H1 (cell line): ENCODE measurements around the gene INAFM2. TPM values are rescaled to one million over a fixed set of nuclear protein-coding genes. Genes with fewer than 3 reads are reported as not detected.

Source experiments
- CTCF ChIA-PET: fragments of 300-600 bp; sonication (Branson Sonifier 250); formaldehyde crosslinking; loops from one replicate; lab custom pipeline; 2021; ENCODE audit not compliant: partially characterized antibody; lab: Charles Lee
- POLR2A ChIA-PET: fragments of 300-600 bp; sonication (Branson Sonifier 250); formaldehyde crosslinking; loops from one replicate; lab custom pipeline; 2021; ENCODE audit warnings: inconsistent platforms; ENCODE audit not compliant: partially characterized antibody; lab: Charles Lee
- DNase-seq, 2 experiments: peaks; one replicate each; pipeline versions ENCODE4 v3.0.0 to v3.0.0-alpha.2; 2010 to 2022; ENCODE audit warnings: low spot score in 2 of 2, low read depth in 1 of 2, mixed read lengths in 1 of 2
- FAIRE-seq: peaks from 2 replicates; lab custom pipeline; 2011; peaks lifted over from hg19 to GRCh38; lab: Jason Lieb, UNC
- H2AFZ ChIP-seq: 2 replicates; pipeline ENCODE4 v1.8.1; 2012; ENCODE audit warnings: low read length, inconsistent platforms
- H2AK5ac ChIP-seq: 2 replicates; pipeline ENCODE4 v1.6.1; 2013; ENCODE audit warnings: low read depth, low read length
- H2BK120ac ChIP-seq: replicated peaks from 2 replicates; pipeline ENCODE3; 2013; ENCODE audit warnings: low read depth, low read length, inconsistent platforms
- H2BK12ac ChIP-seq: 2 replicates; pipeline ENCODE4 v1.6.1; 2013; ENCODE audit warnings: low read depth, low read length
- H2BK15ac ChIP-seq: 2 replicates; pipeline ENCODE4 v1.6.1; 2013; ENCODE audit warnings: low read length
- H2BK20ac ChIP-seq: 2 replicates; pipeline ENCODE4 v1.6.1; 2013; ENCODE audit warnings: low read length
- H2BK5ac ChIP-seq: 2 replicates; pipeline ENCODE4 v1.6.1; 2013; ENCODE audit warnings: low read depth, low read length
- H3K14ac ChIP-seq: 2 replicates; pipeline ENCODE4 v1.6.1; 2013; ENCODE audit warnings: inconsistent platforms; ENCODE audit not compliant: insufficient read length
- H3K18ac ChIP-seq: 2 replicates; pipeline ENCODE4 v1.6.1; 2013; ENCODE audit warnings: low read length; ENCODE audit errors: extremely low read depth
- H3K23ac ChIP-seq: 2 replicates; pipeline ENCODE4 v1.6.1; 2013; ENCODE audit warnings: inconsistent platforms; ENCODE audit not compliant: insufficient read length
- H3K23me2 ChIP-seq: 2 replicates; pipeline ENCODE4 v1.6.1; 2013; ENCODE audit warnings: low read depth, low read length
- H3K27ac ChIP-seq: 2 replicates; pipeline ENCODE4 v1.6.1; 2011; ENCODE audit warnings: low read depth, low read length, inconsistent platforms
- H3K27me3 ChIP-seq, 4 experiments: replicated peaks in 1 of 4; 1 replicate in 1 of 4; 2 replicates in 3 of 4; pipeline versions ENCODE4 v1.6.1 to v1.8.1; 2011 to 2013; ENCODE audit warnings: low read length in 3 of 4, mild to moderate bottlenecking in 3 of 4, inconsistent platforms in 2 of 4, mixed read lengths in 2 of 4, moderate library complexity in 1 of 4; ENCODE audit not compliant: control insufficient read depth in 3 of 4, insufficient read depth in 3 of 4; ENCODE audit errors: extremely low read depth in 1 of 4
- H3K36me3 ChIP-seq, 4 experiments: 2 replicates each; pipeline versions ENCODE4 v1.6.1 to v1.8.1; 2011 to 2013; ENCODE audit warnings: mild to moderate bottlenecking in 4 of 4, low read length in 3 of 4, moderate library complexity in 2 of 4, control low read depth in 1 of 4, inconsistent platforms in 1 of 4; ENCODE audit not compliant: insufficient read depth in 4 of 4, control insufficient read depth in 2 of 4
- H3K4ac ChIP-seq: replicated peaks from 2 replicates; pipeline ENCODE3; 2013; ENCODE audit warnings: low read length, low read depth, mixed read lengths, inconsistent platforms; ENCODE audit not compliant: insufficient read length
- H3K4me1 ChIP-seq, 4 experiments: replicated peaks in 1 of 4; 1 replicate in 1 of 4; 2 replicates in 3 of 4; pipeline versions ENCODE4 v1.6.1 to v1.8.1; 2011 to 2013; ENCODE audit warnings: low read length in 3 of 4, inconsistent platforms in 2 of 4, mixed read lengths in 1 of 4; ENCODE audit not compliant: insufficient read depth in 4 of 4, control insufficient read depth in 3 of 4
- H3K4me2 ChIP-seq, 2 experiments: 2 replicates each; pipeline versions ENCODE4 v1.6.1 to v1.8.1; 2011 to 2013; ENCODE audit warnings: low read depth in 2 of 2, low read length in 2 of 2, control low read depth in 1 of 2, inconsistent platforms in 1 of 2, mild to moderate bottlenecking in 1 of 2; ENCODE audit not compliant: insufficient read depth in 1 of 2
- H3K4me3 ChIP-seq, 4 experiments: fragments of 200-600, 300-600 bp in 1 of 4; sonication (generic), shearing (Covaris generic), sonication (Bioruptor Twin) in 1 of 4; 2 replicates each; pipeline versions ENCODE4 v1.5.1 to v1.8.1; 2011 to 2016; ENCODE audit warnings: low read length in 4 of 4, low read depth in 3 of 4, control low read depth in 2 of 4, inconsistent platforms in 2 of 4, mild to moderate bottlenecking in 2 of 4, mixed read lengths in 1 of 4, moderate library complexity in 1 of 4; ENCODE audit not compliant: insufficient read depth in 2 of 4; ENCODE audit errors: extremely low read depth in 1 of 4
- H3K56ac ChIP-seq: replicated peaks from 2 replicates; pipeline ENCODE3; 2013; ENCODE audit warnings: low read depth, mild to moderate bottlenecking, mixed read lengths, low read length, inconsistent platforms; ENCODE audit not compliant: insufficient read length
- H3K79me1 ChIP-seq: 2 replicates; pipeline ENCODE4 v1.6.1; 2013; ENCODE audit warnings: low read depth, low read length, control low read depth
- H3K79me2 ChIP-seq, 2 experiments: 2 replicates each; pipeline versions ENCODE4 v1.6.1 to v1.8.1; 2012 to 2013; ENCODE audit warnings: low read length in 2 of 2, mild to moderate bottlenecking in 2 of 2, inconsistent platforms in 1 of 2; ENCODE audit not compliant: insufficient read depth in 2 of 2, control insufficient read depth in 1 of 2
- H3K9ac ChIP-seq, 4 experiments: replicated peaks in 1 of 4; 1 replicate in 1 of 4; 2 replicates in 3 of 4; pipeline versions ENCODE4 v1.6.1 to v1.8.1; 2011 to 2013; ENCODE audit warnings: low read depth in 3 of 4, low read length in 3 of 4, control low read depth in 2 of 4, mild to moderate bottlenecking in 2 of 4, moderate library complexity in 2 of 4, inconsistent platforms in 1 of 4; ENCODE audit errors: extremely low read depth in 1 of 4
- H3K9me3 ChIP-seq, 2 experiments: 2 replicates each; pipeline versions ENCODE4 v1.6.1 to v1.8.1; 2012 to 2013; ENCODE audit warnings: mild to moderate bottlenecking in 2 of 2, moderate library complexity in 2 of 2, control low read depth in 1 of 2, inconsistent platforms in 1 of 2, low read depth in 1 of 2, low read length in 1 of 2, mixed read lengths in 1 of 2; ENCODE audit not compliant: insufficient read depth in 2 of 2
- H4K20me1 ChIP-seq, 2 experiments: replicated peaks in 1 of 2; 2 replicates each; pipeline versions ENCODE3 to v1.8.1; 2011 to 2013; ENCODE audit warnings: inconsistent platforms in 2 of 2, low read length in 2 of 2, mild to moderate bottlenecking in 1 of 2; ENCODE audit not compliant: insufficient read depth in 2 of 2, control insufficient read depth in 1 of 2
- H4K5ac ChIP-seq: 2 replicates; pipeline ENCODE4 v1.6.1; 2013; ENCODE audit warnings: low read length, low read depth, mixed read lengths, inconsistent platforms; ENCODE audit not compliant: insufficient read length
- H4K8ac ChIP-seq: 2 replicates; pipeline ENCODE4 v1.8.0; 2013; ENCODE audit warnings: mild to moderate bottlenecking, moderate library complexity, low read length, inconsistent platforms; ENCODE audit not compliant: insufficient read depth; ENCODE audit errors: extremely low read depth
- H4K91ac ChIP-seq: replicated peaks from 2 replicates; pipeline ENCODE3; 2013; ENCODE audit warnings: low read length, mixed read lengths, inconsistent platforms; ENCODE audit not compliant: insufficient read length
- ASH2L ChIP-seq: fragments of 200-600, 300-600 bp; sonication (generic); IDR thresholded peaks from one replicate; pipeline ENCODE4 v1.7.1; 2017; ENCODE audit warnings: low read length
- ATF2 ChIP-seq: IDR thresholded peaks from 2 replicates; pipeline ENCODE4 v1.6.1; 2012; ENCODE audit warnings: low read length, inconsistent platforms
- FOSL1 ChIP-seq: IDR thresholded peaks from 2 replicates; pipeline ENCODE4 v1.6.1; 2011; ENCODE audit warnings: mild to moderate bottlenecking, low read depth, low read length, moderate library complexity; ENCODE audit not compliant: insufficient read depth
- GABPA ChIP-seq: IDR thresholded peaks from 2 replicates; pipeline ENCODE4 v1.6.1; 2011; ENCODE audit warnings: mild to moderate bottlenecking, low read length, moderate library complexity, borderline replicate concordance; ENCODE audit not compliant: insufficient read depth
- KDM4A ChIP-seq: IDR thresholded peaks from one replicate; pipeline ENCODE4 v1.7.1; 2012; ENCODE audit warnings: low read depth, mild to moderate bottlenecking, moderate library complexity, low read length, inconsistent platforms; ENCODE audit not compliant: severe bottlenecking
- POU5F1 ChIP-seq: IDR thresholded peaks from 2 replicates; pipeline ENCODE4 v1.6.1; 2011; ENCODE audit warnings: low read depth, mild to moderate bottlenecking, low read length, moderate library complexity
- SUZ12 ChIP-seq: fragments of 200-600 bp; sonication (generic); IDR thresholded peaks from 2 replicates; pipeline ENCODE4 v1.6.1; 2012; ENCODE audit warnings: mild to moderate bottlenecking, inconsistent platforms, low read length, moderate library complexity, mixed read lengths
- WGBS, 2 experiments: shearing (Covaris generic) in 1 of 2; methylation state at CpG; one replicate each; pipeline versions ENCODE4 v1.1.6 to v1.1.7; 2013 to 2015; ENCODE audit warnings: low lambda C conversion rate in 2 of 2, mixed read lengths in 2 of 2, inconsistent platforms in 1 of 2, low coverage in 1 of 2, missing lambda C conversion rate in 1 of 2; ENCODE audit not compliant: insufficient replicate concordance in 2 of 2, insufficient coverage in 1 of 2, insufficient read length in 1 of 2; ENCODE audit errors: extremely low coverage in 1 of 2, missing lambda C conversion rate in 1 of 2; 5-methylcytosine and 5-hydroxymethylcytosine counted together
- polyA plus RNA-seq, 7 experiments: library from polyadenylated mRNA; depleted of rRNA in 3 of 7; stranded (reverse) in 5 of 7; unstranded in 2 of 7; fragments of >200 nt in 5 of 7; fragments of 200-250 nt in 2 of 7; gene quantifications; 1 replicate in 5 of 7; 2 replicates in 1 of 7; 4 replicates in 1 of 7; pipeline versions ENCODE4 v1.2.1 to v1.2.3, GENCODE V29; 2011 to 2013; ENCODE audit warnings: missing spikeins in 2 of 7, mixed read lengths in 2 of 7
- total RNA-seq: library from RNA; stranded (reverse); fragmentation: NEBNext Ultra II Directional; extraction: Animal tissue kit (Norgen Biotek cat#: 25700); gene quantifications from 2 replicates; pipeline ENCODE4 v1.2.1, GENCODE V29; 2021
- TF ChIP-seq, protein P1 (sequence below), 3 experiments: IDR thresholded peaks; 1 replicate in 2 of 3; 2 replicates in 1 of 3; pipeline versions ENCODE4 v1.5.1 to v1.6.1; 2011; ENCODE audit warnings: low read length in 3 of 3, mild to moderate bottlenecking in 3 of 3, inconsistent platforms in 2 of 3, low read depth in 1 of 3, moderate library complexity in 1 of 3; ENCODE audit not compliant: insufficient read depth in 1 of 3; ENCODE audit errors: control extremely low read depth in 1 of 3

INAFM2 gene
- total and polyA plus RNA-seq, 2 of the 8 experiments (the other 6 are each of a cell fraction or from before 2014, with no cell fraction given) = 15.3 to 35.1 TPM

GRCh38 chr15:40310993-40311392 is 12.5 kb upstream of the INAFM2 start:
- H2BK12ac ChIP-seq = no peak overlapping the region
- 68% methylated on average over 3 of the region's 3 CpGs; no CpG with 5 or more reads in 1 of the 2 experiments for WGBS, 2 experiments
- H3K36me3 ChIP-seq = no peaks in the 10 kb centered on the region
- H2BK15ac ChIP-seq = peak overlapping the region; percentile 84; the same call in 1 of the 2 replicates
- no peak overlapping the region for H2AK5ac ChIP-seq
- H3K4me2 ChIP-seq = no peak overlapping the region
- DNase-seq (no peak), FAIRE-seq (no peak)
- no peak overlapping the region for H3K14ac ChIP-seq
- no peak overlapping the region for H3K56ac ChIP-seq
- no peak overlapping the region for H4K91ac ChIP-seq
- no peak overlapping the region for H3K4ac ChIP-seq
- H2AFZ ChIP-seq = no peak overlapping the region
- H3K27me3 ChIP-seq = peaks cover 0 to 6% (median 0%) of the 10 kb centered on the region in 4 experiments; a peak in 3 of 7 replicates
- no peak overlapping the region for H2BK20ac ChIP-seq
- H4K8ac ChIP-seq = peak overlapping the region; percentile 42; the same call in 1 of the 2 replicates
- peaks cover 1 to 4% of the 10 kb centered on the region in 2 experiments for H4K20me1 ChIP-seq
- H3K79me1 ChIP-seq = no peaks in the 10 kb centered on the region
- no peak overlapping the region for H3K27ac ChIP-seq
- no peak overlapping the region for H2BK120ac ChIP-seq
- H3K79me2 ChIP-seq = no peaks in the 10 kb centered on the region
- no peaks in the 10 kb centered on the region for H3K9me3 ChIP-seq
- CTCF ChIA-PET = interaction anchor here (0.6 to 23.9 kb wide), 19 partner anchors 7 to 258 kb away, joined by 3 to 584 read pairs (median 11); partner anchors contain the start of genes ANKRD63, CCDC9B, INAFM2 and KNSTRN
- H3K4me3 ChIP-seq = no peak overlapping the region
- H3K23me2 ChIP-seq = no peaks in the 10 kb centered on the region; the same call in 1 of the 2 replicates
- POLR2A ChIA-PET = interaction anchor here (1.2 to 6.0 kb wide), 3 partner anchors 10 to 72 kb away, joined by 3 to 29 read pairs (median 4); partner anchors contain the start of gene PAK6
- no peak overlapping the region for H4K5ac ChIP-seq
- H2BK5ac ChIP-seq = no peak overlapping the region; the same call in 1 of the 2 replicates
- peaks cover 0 to 29% (median 21%) of the 10 kb centered on the region in 4 experiments; a peak in 6 of 7 replicates for H3K4me1 ChIP-seq
- H3K18ac ChIP-seq = no peak overlapping the region
- H3K9ac ChIP-seq = no peak overlapping the region
- no peak overlapping the region for H3K23ac ChIP-seq
- TF ChIP-seq FOSL1 = no peak
- no peak for TF ChIP-seq KDM4A
- TF ChIP-seq SUZ12 = no peak
- TF ChIP-seq ASH2L = no peak
- TF ChIP-seq, protein P1, sequence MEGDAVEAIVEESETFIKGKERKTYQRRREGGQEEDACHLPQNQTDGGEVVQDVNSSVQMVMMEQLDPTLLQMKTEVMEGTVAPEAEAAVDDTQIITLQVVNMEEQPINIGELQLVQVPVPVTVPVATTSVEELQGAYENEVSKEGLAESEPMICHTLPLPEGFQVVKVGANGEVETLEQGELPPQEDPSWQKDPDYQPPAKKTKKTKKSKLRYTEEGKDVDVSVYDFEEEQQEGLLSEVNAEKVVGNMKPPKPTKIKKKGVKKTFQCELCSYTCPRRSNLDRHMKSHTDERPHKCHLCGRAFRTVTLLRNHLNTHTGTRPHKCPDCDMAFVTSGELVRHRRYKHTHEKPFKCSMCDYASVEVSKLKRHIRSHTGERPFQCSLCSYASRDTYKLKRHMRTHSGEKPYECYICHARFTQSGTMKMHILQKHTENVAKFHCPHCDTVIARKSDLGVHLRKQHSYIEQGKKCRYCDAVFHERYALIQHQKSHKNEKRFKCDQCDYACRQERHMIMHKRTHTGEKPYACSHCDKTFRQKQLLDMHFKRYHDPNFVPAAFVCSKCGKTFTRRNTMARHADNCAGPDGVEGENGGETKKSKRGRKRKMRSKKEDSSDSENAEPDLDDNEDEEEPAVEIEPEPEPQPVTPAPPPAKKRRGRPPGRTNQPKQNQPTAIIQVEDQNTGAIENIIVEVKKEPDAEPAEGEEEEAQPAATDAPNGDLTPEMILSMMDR (IDR thresholded peaks at IDR 0.05; ENCODE audit: control extremely low read depth in 1 of 3, insufficient read depth in 1 of 3, low read depth in 1 of 3, low read length in 3 of 3) = no peak
- no peak for TF ChIP-seq ATF2
- TF ChIP-seq GABPA = no peak
- TF ChIP-seq POU5F1 = no peak
